Mucosa of descending colon (tissue), 3 donors: ENCODE data around the gene RTRAF. TPM values are rescaled to one million over a fixed set of nuclear protein-coding genes. Genes with fewer than 3 reads are reported as not detected.

Experiments
- ATAC-seq: fragments of 200-7000 bp; cut with Tn5 transposase; one replicate; pipeline ENCODE4 v1.9.1; 2020; ENCODE audit warnings: mild to moderate bottlenecking, moderate library complexity
- DNase-seq, 3 donors: peaks; one replicate each; pipeline ENCODE4 v3.0.0-alpha.2; 2020
- H3K36me3 ChIP-seq: fragments of 200-600 bp; one replicate; pipeline ENCODE4 v1.8.0; 2021; ENCODE audit warnings: low read depth, mild to moderate bottlenecking
- H3K4me1 ChIP-seq: fragments of 200-600 bp; one replicate; pipeline ENCODE4 v1.8.0; 2021; ENCODE audit warnings: low read depth, mild to moderate bottlenecking
- H3K4me3 ChIP-seq: fragments of 200-600 bp; one replicate; pipeline ENCODE4 v1.8.0; 2021; ENCODE audit warnings: mild to moderate bottlenecking
- H3K9me3 ChIP-seq: fragments of 200-600 bp; one replicate; pipeline ENCODE4 v1.8.0; 2021; ENCODE audit warnings: mild to moderate bottlenecking
- CTCF ChIP-seq: fragments of 200-600 bp; IDR thresholded peaks from one replicate; pipeline ENCODE4 v1.8.0; 2022; ENCODE audit warnings: antibody characterized with exemption, mild to moderate bottlenecking
- intact Hi-C, 2 donors: fragments of 100-400 bp; cut with DNase I in 1 of 2; cut with micrococcal nuclease in 1 of 2; formaldehyde crosslinking; loops; one replicate each; pipeline versions ENCODE4 v1.11.0 to v1.11.1; 2022; cut with DNase I, micrococcal nuclease
- total RNA-seq, 3 donors: library from RNA; stranded (reverse); fragmentation: NEBNext Ultra II Directional in 2 of 3; extraction: Animal tissue kit (Norgen Biotek cat#: 25700) in 2 of 3; gene quantifications; one replicate each; pipeline versions ENCODE4 v1.2.1 to v1.2.4, GENCODE V29; 2021 to 2023
- donor health status: DM: no; HTN: no; CAD: no; lungs with moderate emphysema.
- donor health status: DM: no; HTN: no; CAD: no.
- donor health status: DM: no; HTN: yes; CAD: no.

RTRAF gene
- total RNA-seq, 3 donors from 2014 or later: 108 to 140 (median 131) TPM

GRCh38 chr14:51993285-51993920 is 4.1 kb downstream of the RTRAF start:
- Histone ChIP-seq H3K4me1 (no peaks in the 10 kb centered on the region), H3K4me3 (no peak overlapping the region), H3K9me3 (no peaks in the 10 kb centered on the region), H3K36me3 (no peaks in the 10 kb centered on the region)
- DNase-seq: no peak
- no peak for ATAC-seq
- intact Hi-C loops: loop anchor here (10.0 kb wide), 2 partner anchors 71 to 281 kb away; partner anchors contain the start of gene NID2 (in 1 of the 2)
- TF ChIP-seq CTCF: no peak

DNA sequence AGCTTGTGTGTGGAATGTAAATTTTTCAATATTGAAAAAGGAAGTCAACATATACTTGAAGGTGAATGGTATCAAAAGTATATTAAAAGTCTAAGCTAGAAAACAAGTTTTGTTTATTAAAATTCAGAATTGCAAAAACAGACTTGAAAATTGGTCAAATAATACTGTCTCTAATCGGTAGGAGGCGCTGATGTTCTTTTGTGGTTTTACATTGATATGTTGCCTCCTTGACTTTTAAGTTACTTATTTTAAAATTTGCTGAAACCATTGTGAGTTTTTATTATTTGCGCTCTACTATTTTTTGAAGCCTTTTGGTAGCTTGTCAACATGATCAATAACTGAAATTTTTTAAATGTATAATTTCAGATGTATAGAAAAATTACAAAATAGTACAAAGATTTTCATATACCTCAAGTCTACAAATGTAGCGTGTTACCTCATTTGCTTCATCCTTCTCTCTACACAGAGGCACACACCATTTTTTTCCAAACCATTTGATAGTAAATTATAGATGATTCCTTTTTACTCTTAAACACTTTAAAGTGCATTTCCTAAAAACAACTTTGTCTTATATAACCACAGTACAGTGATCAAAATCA is 6.9 kb downstream of the RTRAF start:
- intact Hi-C loops: loop anchor here (5.0 to 10.0 kb wide), 3 partner anchors 69 to 279 kb away; partner anchors contain the start of gene NID2 (in 1 of the 2)

GRCh38 chr14:51998348-51998747 is 9.0 kb downstream of the RTRAF start:
- Histone ChIP-seq H3K4me1 (peaks cover 11% of the 10 kb centered on the region), H3K36me3 (no peaks in the 10 kb centered on the region), H3K4me3 (no peak overlapping the region), H3K9me3 (no peaks in the 10 kb centered on the region)
- no peak for ATAC-seq
- TF ChIP-seq CTCF: no peak
- intact Hi-C loops: loop anchor here (5.0 to 10.0 kb wide), 3 partner anchors 66 to 276 kb away; partner anchors contain the start of gene NID2 (in 1 of the 2)
- no peak for DNase-seq

More for the DNA sequence above, 6.9 kb downstream of the RTRAF start:
- DNase-seq: peak in 1 of 3 donors; percentile 64
- Histone ChIP-seq H3K36me3 (no peaks in the 10 kb centered on the region), H3K4me3 (no peak overlapping the region), H3K4me1 (no peaks in the 10 kb centered on the region), H3K9me3 (no peaks in the 10 kb centered on the region)
- peak; percentile 34 for ATAC-seq
- peak; percentile 21 for TF ChIP-seq CTCF

GRCh38 chr14:51999084-51999483 is 9.7 kb downstream of the RTRAF start:
- H3K4me1 ChIP-seq: peaks cover 11% of the 10 kb centered on the region
- ATAC-seq: no peak
- no peak for TF ChIP-seq CTCF

DNA sequence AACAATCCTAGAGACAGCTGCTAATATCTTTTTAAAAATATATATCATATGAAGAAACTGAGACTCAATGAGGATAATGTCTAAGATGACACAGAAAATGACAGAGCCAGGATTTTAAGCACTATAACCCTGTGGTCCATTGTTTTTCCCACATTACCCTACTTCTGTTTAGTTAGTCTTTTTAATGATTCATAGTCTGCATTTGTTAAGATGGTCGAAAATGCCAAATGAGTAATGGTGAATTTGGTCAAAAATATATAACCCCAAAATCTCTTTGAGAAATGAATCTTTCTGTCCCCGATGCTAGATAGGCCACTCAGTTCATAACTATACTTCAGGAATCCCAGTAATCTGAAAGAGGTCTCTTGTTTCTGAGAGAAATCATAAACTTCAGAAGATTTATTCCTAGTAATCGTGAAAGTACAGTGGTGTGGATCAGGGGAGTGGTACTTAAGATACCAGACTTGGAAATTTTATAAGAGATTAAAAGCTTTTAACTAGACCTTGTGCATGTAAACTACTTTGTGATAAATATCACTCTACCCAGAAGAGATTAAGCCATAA is 10.8 kb downstream of the RTRAF start:
- TF ChIP-seq CTCF: no peak
- H3K36me3 ChIP-seq: no peaks in the 10 kb centered on the region
- ATAC-seq (no peak), DNase-seq (no peak)
- no peak overlapping the region for H3K4me3 ChIP-seq
- H3K9me3 ChIP-seq: no peaks in the 10 kb centered on the region
- H3K4me1 ChIP-seq: peaks cover 11% of the 10 kb centered on the region
- intact Hi-C loops: loop anchor here in 1 of 2 donors (5.0 kb wide), 1 partner anchor 127 kb away; no protein-coding TSS in a partner anchor

More at GRCh38 chr14:51999084-51999483, 9.7 kb downstream of the RTRAF start:
- Histone ChIP-seq H3K9me3 (no peaks in the 10 kb centered on the region), H3K36me3 (no peaks in the 10 kb centered on the region), H3K4me3 (no peak overlapping the region)
- DNase-seq: no peak
- intact Hi-C loops: loop anchor here (5.0 to 10.0 kb wide), 3 partner anchors 66 to 276 kb away; partner anchors contain the start of gene NID2 (in 1 of the 2)
